Ovary (tissue), 3 donors: ENCODE measurements around the gene ARHGAP18.

Experiments
- CTCF ChIP-seq, 3 donors: fragments of 450-650 bp in 2 of 3; fragments of 200-600 bp in 1 of 3; IDR thresholded peaks; one replicate each; pipeline versions ENCODE4 v1.5.1 to v1.8.0; 2016 to 2022; ENCODE audit warnings: antibody characterized with exemption in 3 of 3, mild to moderate bottlenecking in 1 of 3
- POLR2A ChIP-seq: fragments of 450-650 bp; IDR thresholded peaks from one replicate; pipeline ENCODE4 v1.6.1; 2017; ENCODE audit warnings: antibody characterized with exemption, mild to moderate bottlenecking, moderate library complexity
- donor health status: DM: no; HTN: no; CAD: no.

- TF ChIP-seq CTCF (IDR thresholded peaks at IDR 0.05) (no peak), POLR2A (no peak)
Measured at GRCh38 chr6:129744880-129745237, 34.9 kb upstream of the ARHGAP18 start.
